GM20431 (cell line): ENCODE results near the gene GPR142.
"Not testable (repeated sequence)": the region's sequence is repeated elsewhere in the genome, so short reads cannot be mapped to it uniquely, and the experiment has no call there.

Experiments
- in situ Hi-C: fragments of 300-500 bp; cut with MseI, MboI; formaldehyde crosslinking; loops from one replicate; pipeline ENCODE4 v1.15.0; 2020; ENCODE audit warnings: low sequenced_read_pairs; ENCODE audit not compliant: unreplicated experiment

Gene GPR142

GRCh38 chr17:74389084-74389753 lies 21.9 kb downstream of the GPR142 start:
- in situ Hi-C loops: loop anchor here (10.0 kb wide), 1 partner anchor 106 kb away; no protein-coding TSS in a partner anchor

DNA sequence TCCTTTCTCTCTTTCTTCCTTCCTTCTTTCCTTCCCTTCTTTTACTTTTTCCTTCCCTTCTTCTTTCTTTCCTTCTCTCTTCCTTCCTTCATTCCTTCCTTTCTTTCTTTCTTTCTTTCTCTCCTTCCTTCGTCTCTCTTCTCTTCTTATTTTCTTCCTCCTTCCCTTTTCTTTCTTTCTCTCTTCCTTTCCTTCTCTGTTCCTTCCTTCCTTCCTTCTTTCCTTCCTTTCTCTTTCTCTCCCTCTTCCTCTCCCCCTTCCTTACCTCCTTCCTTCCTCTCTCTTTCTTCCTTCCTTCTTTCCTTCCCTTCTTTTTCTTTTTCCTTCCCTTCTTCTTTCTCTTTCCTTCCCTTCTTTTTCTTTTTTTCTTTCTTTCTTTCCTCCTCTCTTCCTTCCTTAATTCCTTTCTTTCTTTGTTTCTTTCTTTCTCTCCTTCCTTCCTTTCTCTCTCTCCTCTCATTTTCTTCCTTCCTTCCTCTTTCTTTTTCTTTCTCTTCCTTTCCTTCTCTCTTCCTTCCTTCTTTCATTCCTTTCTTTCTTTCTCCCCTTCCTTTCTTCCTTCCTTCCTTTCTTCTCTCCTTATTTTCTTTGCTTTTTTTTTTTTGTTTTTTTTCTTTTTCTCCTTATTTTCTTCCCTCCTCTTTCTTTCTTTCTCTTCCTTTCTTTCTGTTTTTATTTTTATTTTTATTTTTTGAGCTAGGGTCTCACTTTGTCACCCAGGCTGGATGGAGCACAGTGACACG lies 22.8 kb downstream of the GPR142 start:
- in situ Hi-C loops: loop anchor here (10.0 kb wide), 1 partner anchor 105 kb away; no protein-coding TSS in a partner anchor

DNA sequence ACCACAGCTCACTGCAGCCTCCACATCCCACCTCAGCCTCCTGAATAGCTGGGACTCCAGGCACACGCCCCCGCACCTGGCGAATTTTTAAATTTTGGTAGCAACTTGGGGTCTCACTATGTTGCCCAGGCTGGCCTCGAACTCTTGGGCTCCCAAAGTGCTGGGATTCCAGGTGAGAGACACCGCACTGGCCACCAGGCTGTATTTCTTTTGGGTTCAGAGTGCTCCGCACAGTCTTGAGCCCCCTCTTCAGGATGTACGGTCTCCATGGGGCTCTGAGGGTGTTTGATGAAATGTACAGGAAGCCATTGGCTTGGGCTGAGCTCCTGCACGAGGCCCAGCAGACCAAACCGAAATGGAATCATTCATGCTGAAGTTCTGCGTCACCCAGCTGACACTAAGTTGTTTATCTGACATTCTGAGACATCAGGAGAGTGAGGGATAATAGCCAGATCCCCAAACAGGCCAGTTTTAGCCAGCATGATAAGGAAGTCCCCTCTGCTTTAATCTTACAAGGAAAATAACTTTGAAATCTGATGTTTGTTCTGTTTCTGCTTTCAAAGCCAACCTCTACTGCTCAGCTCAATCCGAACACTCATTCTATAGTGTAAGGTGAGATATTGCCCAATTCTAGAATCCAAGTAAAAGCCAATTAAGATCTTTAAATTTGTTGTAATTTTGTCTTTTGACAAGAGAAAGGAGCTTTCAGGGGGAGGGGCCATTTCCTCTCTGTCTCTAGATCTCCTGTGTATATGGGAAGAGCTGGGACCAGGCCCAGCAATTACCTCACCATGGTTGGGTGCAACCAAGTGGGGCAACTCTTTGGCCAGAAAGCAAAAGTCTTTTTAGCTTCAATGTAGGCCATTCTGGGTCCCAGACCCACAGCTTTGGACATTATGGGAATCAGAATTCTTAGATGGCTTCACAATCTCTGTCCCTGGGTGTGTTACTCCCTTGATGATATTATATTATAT lies 23.7 kb downstream of the GPR142 start:
- in situ Hi-C loops: no loop called here

- in situ Hi-C loops: no loop called here
Measured at GRCh38 chr17:74391771-74392170, 24.5 kb downstream of the GPR142 start.

- in situ Hi-C loops: no loop called here
Measured at GRCh38 chr17:74392848-74393247, 25.5 kb downstream of the GPR142 start.

- in situ Hi-C loops: no loop called here
Measured at GRCh38 chr17:74393346-74393942, 26.1 kb downstream of the GPR142 start.

GRCh38 chr17:74394275-74394950 lies 27.1 kb downstream of the GPR142 start:
- in situ Hi-C loops: no loop called here

- in situ Hi-C loops: no loop called here
Measured at GRCh38 chr17:74394977-74395376, 27.7 kb downstream of the GPR142 start.

GRCh38 chr17:74396567-74396966 lies 29.3 kb downstream of the GPR142 start:
- in situ Hi-C loops: no loop called here

GRCh38 chr17:74402048-74402447 lies 34.7 kb downstream of the GPR142 start:
- in situ Hi-C loops: no loop called here

GRCh38 chr17:74403512-74404137 lies 36.3 kb downstream of the GPR142 start:
- in situ Hi-C loops: no loop called here

- in situ Hi-C loops: no loop called here
Measured at GRCh38 chr17:74404218-74404617, 36.9 kb downstream of the GPR142 start.

DNA sequence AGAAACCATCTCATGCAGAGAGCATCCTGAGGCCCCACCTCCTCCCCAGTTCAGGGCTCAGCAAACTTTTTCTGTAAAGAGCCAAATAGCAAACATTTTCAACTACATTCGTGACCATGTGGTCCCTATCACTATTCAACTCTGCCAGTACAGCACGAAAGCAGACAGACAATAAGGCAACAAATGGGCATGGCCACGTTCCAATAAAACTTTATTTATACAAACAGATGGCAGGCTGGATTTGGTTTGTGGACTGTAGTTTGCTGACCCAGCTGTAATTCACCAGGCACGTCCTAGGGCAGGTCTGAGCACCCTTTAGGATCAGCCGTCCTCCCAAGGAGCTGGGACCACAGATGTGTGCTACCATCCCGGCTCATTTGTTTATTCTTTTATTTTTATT lies 37.5 kb downstream of the GPR142 start:
- in situ Hi-C loops: no loop called here

- in situ Hi-C loops: not testable (repeated sequence)
Measured at GRCh38 chr17:74405311-74405710, 38.0 kb downstream of the GPR142 start.

- in situ Hi-C loops: no loop called here
Measured at GRCh38 chr17:74407384-74407783, 40.1 kb downstream of the GPR142 start.

DNA sequence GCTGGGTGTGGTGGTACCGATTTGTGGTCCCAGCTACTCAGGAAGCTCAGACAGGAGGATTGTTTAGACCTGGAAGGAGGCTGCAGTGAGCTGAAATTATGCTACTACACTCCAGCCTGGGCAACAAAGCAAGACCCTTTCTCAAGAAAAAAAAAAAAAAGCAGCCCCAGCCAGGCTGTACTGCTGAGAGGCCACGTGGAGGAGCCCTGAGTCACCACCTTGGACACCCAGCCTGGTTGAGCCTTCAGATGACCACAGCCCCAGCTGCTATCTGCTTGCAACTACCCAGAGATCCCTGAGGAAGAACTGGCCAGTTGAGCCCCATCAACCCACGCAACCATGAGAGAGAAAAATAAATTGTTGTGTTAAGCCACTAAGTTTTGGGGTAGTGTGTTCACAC lies 41.0 kb downstream of the GPR142 start:
- in situ Hi-C loops: no loop called here

DNA sequence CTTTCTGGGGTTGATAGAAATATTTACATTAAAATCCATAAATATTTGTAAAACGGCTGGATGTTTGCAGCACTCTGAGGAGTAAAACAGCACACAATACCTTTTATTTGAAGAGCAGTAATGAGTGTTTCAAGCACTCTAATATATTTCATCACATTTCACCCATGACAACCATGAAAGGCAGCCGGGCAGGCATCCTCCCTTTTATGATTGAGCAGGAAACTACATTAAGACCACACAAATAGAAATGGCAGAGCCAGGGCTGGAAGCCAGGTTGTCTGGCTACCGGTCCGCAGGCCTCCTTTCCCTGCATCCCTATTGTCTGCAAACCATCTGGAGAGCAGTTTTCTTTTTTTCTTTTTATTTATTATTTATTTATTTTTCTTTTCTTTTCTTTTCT lies 41.5 kb downstream of the GPR142 start:
- in situ Hi-C loops: no loop called here

GRCh38 chr17:74410001-74410443 lies 42.7 kb downstream of the GPR142 start:
- in situ Hi-C loops: no loop called here

- in situ Hi-C loops: no loop called here
Measured at GRCh38 chr17:74412581-74412980, 45.3 kb downstream of the GPR142 start.
